ENCODE measurements around the gene GUCY1B1.

GRCh38 chr4:155758481-155759371 is at the start of gene GUCY1B1:
- TF ChIP-seq CTCF (IDR thresholded peaks at IDR 0.05): peak in 4 of 6 experiments; percentile 4 to 36 (median 30)
- TF ChIP-seq POLR2A (IDR thresholded peaks at IDR 0.05): no peak
